Tibial nerve (tissue), 4 donors: ENCODE results near the gene DENND1A. TPM values are rescaled to one million over a fixed set of nuclear protein-coding genes. Genes with fewer than 3 reads are reported as not detected.

Experiments
- DNase-seq, 2 donors: peaks; one replicate each; pipeline ENCODE4 v3.0.0-alpha.2; 2019; ENCODE audit warnings: low spot score in 2 of 2
- H3K27ac ChIP-seq, 4 donors: fragments of 200-600 bp; sonication (generic) in 3 of 4; one replicate each; pipeline ENCODE4 v1.5.1; 2017 to 2019; ENCODE audit warnings: mild to moderate bottlenecking in 1 of 4
- H3K27me3 ChIP-seq, 2 donors: fragments of 200-600 bp; sonication (generic) in 1 of 2; one replicate each; pipeline versions ENCODE4 v1.5.1 to v1.6.0; 2017 to 2019
- H3K36me3 ChIP-seq, 3 donors: fragments of 200-600 bp; sonication (generic); one replicate each; pipeline ENCODE4 v1.5.1; 2018 to 2019
- H3K4me1 ChIP-seq, 4 donors: fragments of 200-600 bp; sonication (generic) in 3 of 4; one replicate each; pipeline ENCODE4 v1.5.1; 2017 to 2019
- H3K4me3 ChIP-seq, 4 donors: fragments of 200-600 bp; sonication (generic) in 3 of 4; one replicate each; pipeline ENCODE4 v1.5.1; 2017 to 2019; ENCODE audit warnings: mild to moderate bottlenecking in 1 of 4, moderate library complexity in 1 of 4
- H3K9me3 ChIP-seq, 4 donors: fragments of 200-600 bp; sonication (generic) in 3 of 4; one replicate each; pipeline ENCODE4 v1.5.1; 2017 to 2019
- CTCF ChIP-seq, 5 experiments: fragments of 200-600 bp in 3 of 5; fragments of 450-650 bp in 2 of 5; sonication (generic) in 3 of 5; IDR thresholded peaks; one replicate each; pipeline ENCODE4 v1.5.1; 2016 to 2019; ENCODE audit warnings: antibody characterized with exemption in 5 of 5, mild to moderate bottlenecking in 3 of 5, moderate library complexity in 2 of 5
- EP300 ChIP-seq, 2 donors: sonication (generic); formaldehyde crosslinking; IDR thresholded peaks; one replicate each; pipeline ENCODE4 v1.6.1; 2017; ENCODE audit warnings: antibody characterized with exemption in 2 of 2, mild to moderate bottlenecking in 1 of 2
- POLR2A ChIP-seq, 2 donors: fragments of 450-650 bp; IDR thresholded peaks; one replicate each; pipeline ENCODE4 v1.6.1; 2017; ENCODE audit warnings: antibody characterized with exemption in 2 of 2, mild to moderate bottlenecking in 2 of 2, moderate library complexity in 2 of 2
- WGBS, 2 donors: methylation state at CpG; one replicate each; pipeline ENCODE4 v1.1.5; 2018; 5-methylcytosine and 5-hydroxymethylcytosine counted together
- total RNA-seq, 4 donors: library from RNA; depleted of rRNA; stranded (reverse); fragments of >200 nt; gene quantifications; one replicate each; pipeline ENCODE4 v1.1.0, GENCODE V29; 2016

DENND1A gene
- total RNA-seq, 4 donors from 2014 or later, result 17.5 to 34.8 (median 20.1) TPM

GRCh38 chr9:123960965-123961364, 31.0 kb upstream of the DENND1A start:
- H3K27me3 ChIP-seq, result peaks cover 0 to 14% of the 10 kb centered on the region in 2 donors
- WGBS, 2 donors, result 55 to 56% methylated on average over 6 of the region's 6 CpGs
- no peak overlapping the region for H3K4me3 ChIP-seq
- TF ChIP-seq CTCF (IDR thresholded peaks at IDR 0.05) (no peak), EP300 (IDR thresholded peaks at IDR 0.05) (no peak), POLR2A (IDR thresholded peaks at IDR 0.05) (no peak)
- H3K27ac ChIP-seq, result no peak overlapping the region
- H3K9me3 ChIP-seq, result peaks cover 0 to 11% (median 0%) of the 10 kb centered on the region in 4 donors
- H3K4me1 ChIP-seq, result no peaks in the 10 kb centered on the region
- no peak for DNase-seq
- no peaks in the 10 kb centered on the region for H3K36me3 ChIP-seq

GRCh38 chr9:123960366-123960765, 30.4 kb upstream of the DENND1A start:
- no peak for TF ChIP-seq EP300 (IDR thresholded peaks at IDR 0.05)
- TF ChIP-seq POLR2A (IDR thresholded peaks at IDR 0.05), result no peak
- no peak for TF ChIP-seq CTCF (IDR thresholded peaks at IDR 0.05)
- no peaks in the 10 kb centered on the region for H3K36me3 ChIP-seq
- no peaks in the 10 kb centered on the region for H3K4me1 ChIP-seq
- no peak overlapping the region for H3K4me3 ChIP-seq
- peaks cover 0 to 14% of the 10 kb centered on the region in 2 donors for H3K27me3 ChIP-seq
- no peak overlapping the region for H3K27ac ChIP-seq
- DNase-seq, result no peak
- 81 to 85% methylated on average over 5 of the region's 5 CpGs for WGBS, 2 donors
- peaks cover 0 to 11% (median 0%) of the 10 kb centered on the region in 4 donors for H3K9me3 ChIP-seq

- Histone ChIP-seq H3K27me3 (peaks cover 0 to 14% of the 10 kb centered on the region in 2 donors), H3K9me3 (peaks cover 0 to 11% (median 0%) of the 10 kb centered on the region in 4 donors), H3K4me3 (no peak overlapping the region), H3K27ac (no peak overlapping the region), H3K36me3 (no peaks in the 10 kb centered on the region), H3K4me1 (no peaks in the 10 kb centered on the region)
- no peak for TF ChIP-seq EP300 (IDR thresholded peaks at IDR 0.05)
- no peak for TF ChIP-seq CTCF (IDR thresholded peaks at IDR 0.05)
- TF ChIP-seq POLR2A (IDR thresholded peaks at IDR 0.05), result no peak
- WGBS, 2 donors, result 75 to 76% methylated on average over 4 of the region's 4 CpGs
- no peak for DNase-seq
Measured at GRCh38 chr9:123959787-123960186, 29.9 kb upstream of the DENND1A start.

- Histone ChIP-seq H3K4me3 (no peak overlapping the region), H3K9me3 (peaks cover 0 to 11% (median 0%) of the 10 kb centered on the region in 4 donors), H3K36me3 (no peaks in the 10 kb centered on the region), H3K27me3 (peaks cover 0 to 14% of the 10 kb centered on the region in 2 donors), H3K27ac (no peak overlapping the region), H3K4me1 (no peaks in the 10 kb centered on the region)
- DNase-seq, result no peak
- WGBS, 2 donors, result 63 to 68% methylated on average over 2 of the region's 2 CpGs
- TF ChIP-seq EP300 (IDR thresholded peaks at IDR 0.05) (no peak), POLR2A (IDR thresholded peaks at IDR 0.05) (no peak), CTCF (IDR thresholded peaks at IDR 0.05) (no peak)
Measured at GRCh38 chr9:123957731-123958130, 27.8 kb upstream of the DENND1A start.

- WGBS, 2 donors, result 77 to 83% methylated on average over 6 of the region's 6 CpGs
- DNase-seq, result no peak
- Histone ChIP-seq H3K9me3 (peaks cover 0 to 11% (median 0%) of the 10 kb centered on the region in 4 donors), H3K36me3 (no peaks in the 10 kb centered on the region), H3K4me1 (no peaks in the 10 kb centered on the region), H3K27ac (no peak overlapping the region), H3K27me3 (peaks cover 0 to 14% of the 10 kb centered on the region in 2 donors), H3K4me3 (no peak overlapping the region)
- TF ChIP-seq POLR2A (IDR thresholded peaks at IDR 0.05) (no peak), EP300 (IDR thresholded peaks at IDR 0.05) (no peak), CTCF (IDR thresholded peaks at IDR 0.05) (no peak)
Measured at GRCh38 chr9:123957168-123957721, 27.3 kb upstream of the DENND1A start.
